Colonic mucosa (tissue), 4 donors: ENCODE measurements around the gene HGF. TPM values are rescaled to one million over a fixed set of nuclear protein-coding genes. Genes with fewer than 3 reads are reported as not detected.

Experiments used
- DNase-seq: peaks from one replicate; pipeline ENCODE4 v3.0.0-alpha.2; 2020
- H3K27ac ChIP-seq: fragments of 200-600 bp; one replicate; pipeline ENCODE4 v1.8.0; 2021
- H3K27me3 ChIP-seq: fragments of 200-600 bp; one replicate; pipeline ENCODE4 v1.8.0; 2021
- H3K36me3 ChIP-seq: fragments of 200-600 bp; one replicate; pipeline ENCODE4 v1.8.0; 2021
- H3K4me1 ChIP-seq: fragments of 200-600 bp; one replicate; pipeline ENCODE4 v1.8.0; 2021; ENCODE audit warnings: mild to moderate bottlenecking
- H3K4me3 ChIP-seq: fragments of 200-600 bp; one replicate; pipeline ENCODE4 v1.8.0; 2021
- H3K9ac ChIP-seq, 2 donors: one replicate each; pipeline ENCODE4 v1.7.0; 2013; ENCODE audit warnings: control low read depth in 2 of 2, low read depth in 2 of 2, low read length in 2 of 2
- H3K9me3 ChIP-seq: fragments of 200-600 bp; one replicate; pipeline ENCODE4 v1.8.0; 2021
- CTCF ChIP-seq: fragments of 200-600 bp; IDR thresholded peaks from one replicate; pipeline ENCODE4 v1.8.0; 2022; ENCODE audit warnings: antibody characterized with exemption, mild to moderate bottlenecking
- intact Hi-C: fragments of 100-400 bp; cut with DNase I; formaldehyde crosslinking; loops from one replicate; pipeline ENCODE4 v1.14.1; 2022
- total RNA-seq, 2 donors: library from RNA; stranded (reverse); fragmentation: NEBNext Ultra II Directional in 1 of 2; extraction: Animal tissue kit (Norgen Biotek cat#: 25700) in 1 of 2; gene quantifications; one replicate each; pipeline ENCODE4 v1.2.1, GENCODE V29; 2021
- donor health status: healthy.
- donor health status: DM: no; HTN: no; CAD: no.
- donor health status: DM: no; HTN: no; CAD: no.

Gene HGF
- total RNA-seq, 2 donors from 2014 or later: 0.96 to 4.5 TPM

GRCh38 chr7:81714306-81714705 is 55.5 kb downstream of the HGF start:
- no peak for DNase-seq
- intact Hi-C loops: no loop called here
- no peak for TF ChIP-seq CTCF
- Histone ChIP-seq H3K4me1 (no peaks in the 10 kb centered on the region), H3K36me3 (no peaks in the 10 kb centered on the region), H3K27ac (no peak overlapping the region), H3K4me3 (no peak overlapping the region), H3K9ac (no peak overlapping the region), H3K27me3 (no peaks in the 10 kb centered on the region), H3K9me3 (no peaks in the 10 kb centered on the region)

GRCh38 chr7:81710751-81711150 is 59.1 kb downstream of the HGF start:
- Histone ChIP-seq H3K36me3 (no peaks in the 10 kb centered on the region), H3K9ac (no peak overlapping the region), H3K4me1 (no peaks in the 10 kb centered on the region), H3K27ac (no peak overlapping the region), H3K27me3 (no peaks in the 10 kb centered on the region), H3K9me3 (no peaks in the 10 kb centered on the region), H3K4me3 (no peak overlapping the region)
- TF ChIP-seq CTCF: no peak
- DNase-seq: no peak
- intact Hi-C loops: no loop called here

- Histone ChIP-seq H3K9me3 (no peaks in the 10 kb centered on the region), H3K27me3 (no peaks in the 10 kb centered on the region), H3K4me1 (no peaks in the 10 kb centered on the region), H3K9ac (no peak overlapping the region), H3K4me3 (no peak overlapping the region), H3K27ac (no peak overlapping the region), H3K36me3 (no peaks in the 10 kb centered on the region)
- intact Hi-C loops: no loop called here
- no peak for DNase-seq
- TF ChIP-seq CTCF: no peak
Measured at GRCh38 chr7:81709836-81710235, 60.0 kb downstream of the HGF start.

- TF ChIP-seq CTCF: no peak
- no peak for DNase-seq
- Histone ChIP-seq H3K27ac (no peak overlapping the region), H3K9me3 (no peaks in the 10 kb centered on the region), H3K4me3 (no peak overlapping the region), H3K9ac (no peak overlapping the region), H3K36me3 (no peaks in the 10 kb centered on the region), H3K4me1 (no peaks in the 10 kb centered on the region), H3K27me3 (no peaks in the 10 kb centered on the region)
- intact Hi-C loops: no loop called here
Measured at GRCh38 chr7:81707966-81708365, 61.9 kb downstream of the HGF start.

GRCh38 chr7:81707196-81707595 is 62.7 kb downstream of the HGF start:
- no peak overlapping the region for H3K27ac ChIP-seq
- H3K27me3 ChIP-seq: no peaks in the 10 kb centered on the region
- H3K9me3 ChIP-seq: no peaks in the 10 kb centered on the region
- TF ChIP-seq CTCF: no peak
- no peaks in the 10 kb centered on the region for H3K36me3 ChIP-seq
- no peak overlapping the region for H3K9ac ChIP-seq
- no peak overlapping the region for H3K4me3 ChIP-seq
- no peaks in the 10 kb centered on the region for H3K4me1 ChIP-seq
- no peak for DNase-seq
- intact Hi-C loops: no loop called here

- H3K27me3 ChIP-seq: no peaks in the 10 kb centered on the region
- no peaks in the 10 kb centered on the region for H3K4me1 ChIP-seq
- DNase-seq: no peak
- no peak overlapping the region for H3K4me3 ChIP-seq
- H3K36me3 ChIP-seq: no peaks in the 10 kb centered on the region
- H3K9me3 ChIP-seq: no peaks in the 10 kb centered on the region
- TF ChIP-seq CTCF: no peak
- intact Hi-C loops: no loop called here
- H3K27ac ChIP-seq: no peak overlapping the region
- no peak overlapping the region for H3K9ac ChIP-seq
Measured at GRCh38 chr7:81705206-81705605, 64.6 kb downstream of the HGF start.
